KMS-11 (cell line): ENCODE data around the gene CTSD.

Experiments
- H2AFZ ChIP-seq: fragments of 200-600 bp; sonication (generic); 2 replicates; pipeline ENCODE4 v1.6.1; 2016; ENCODE audit warnings: antibody characterized with exemption, mixed run types, low read depth
- H3K27ac ChIP-seq: fragments of 200-600 bp; sonication (generic); 2 replicates; pipeline ENCODE4 v1.6.1; 2016; ENCODE audit warnings: mild to moderate bottlenecking, mixed run types
- H3K27me3 ChIP-seq: fragments of 200-600 bp; sonication (generic); 2 replicates; pipeline ENCODE4 v1.6.1; 2017; ENCODE audit warnings: mild to moderate bottlenecking, low read depth, mixed run types, moderate library complexity; ENCODE audit not compliant: insufficient read depth
- H3K36me3 ChIP-seq: fragments of 200-600 bp; sonication (generic); 2 replicates; pipeline ENCODE4 v1.6.1; 2017; ENCODE audit warnings: mild to moderate bottlenecking, mixed run types; ENCODE audit not compliant: insufficient read depth
- H3K4me1 ChIP-seq: fragments of 200-600 bp; sonication (generic); 2 replicates; pipeline ENCODE4 v1.6.1; 2016; ENCODE audit warnings: mild to moderate bottlenecking, low read depth, mixed run types; ENCODE audit not compliant: poor library complexity, severe bottlenecking
- H3K4me2 ChIP-seq: fragments of 200-600 bp; sonication (generic); 2 replicates; pipeline ENCODE4 v1.7.0; 2016; ENCODE audit warnings: mild to moderate bottlenecking, mixed run types
- H3K4me3 ChIP-seq: fragments of 200-600 bp; sonication (generic); IDR thresholded peaks from 2 replicates; pipeline ENCODE4 v1.6.1; 2017; ENCODE audit warnings: low read depth, low read length, mixed read lengths; ENCODE audit not compliant: insufficient read depth
- H3K79me2 ChIP-seq: fragments of 200-600 bp; sonication (generic); 2 replicates; pipeline ENCODE4 v1.6.1; 2016; ENCODE audit warnings: low read depth, mixed run types; ENCODE audit not compliant: insufficient read depth
- H3K9ac ChIP-seq: fragments of 200-600 bp; sonication (generic); 2 replicates; pipeline ENCODE4 v1.6.1; 2016; ENCODE audit warnings: mild to moderate bottlenecking, mixed run types
- H4K20me1 ChIP-seq: fragments of 200-600 bp; sonication (generic); 2 replicates; pipeline ENCODE4 v1.6.1; 2016; ENCODE audit warnings: mild to moderate bottlenecking, mixed run types; ENCODE audit not compliant: insufficient read depth
- CTCF ChIP-seq: fragments of 200-600 bp; sonication (generic); conservative IDR thresholded peaks from 2 replicates; pipeline ENCODE4 v1.6.1; 2017; ENCODE audit warnings: low read depth, mild to moderate bottlenecking, antibody characterized with exemption, low read length, moderate library complexity, mixed read lengths

The CTSD gene

DNA sequence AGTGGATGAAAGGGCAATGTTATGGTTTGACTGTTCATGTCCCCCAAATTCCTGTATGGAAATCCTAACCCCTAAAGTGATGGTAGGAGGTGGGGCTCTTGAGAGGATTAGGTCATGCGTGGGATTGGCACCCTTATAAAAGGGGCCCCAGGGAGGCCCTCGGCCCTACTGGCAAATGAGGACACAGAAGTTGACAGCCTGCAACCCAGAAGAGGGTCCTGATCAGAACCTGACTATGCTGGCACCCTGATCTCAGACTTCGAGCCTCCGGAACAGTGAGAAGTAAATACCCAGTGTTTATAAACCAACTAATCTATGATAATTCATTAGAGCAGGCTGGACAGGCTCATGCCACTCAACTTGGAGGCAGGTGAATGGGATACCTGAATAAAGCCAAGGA, 22.0 kb downstream of the CTSD start:
- Histone ChIP-seq H3K4me3 (no peak overlapping the region), H4K20me1 (no peaks in the 10 kb centered on the region), H3K79me2 (no peaks in the 10 kb centered on the region), H2AFZ (no peak overlapping the region), H3K27me3 (peaks cover 67% of the 10 kb centered on the region), H3K27ac (no peak overlapping the region), H3K9ac (no peak overlapping the region), H3K4me2 (no peak overlapping the region), H3K4me1 (no peaks in the 10 kb centered on the region), H3K36me3 (no peaks in the 10 kb centered on the region)
- TF ChIP-seq CTCF, result no peak

DNA sequence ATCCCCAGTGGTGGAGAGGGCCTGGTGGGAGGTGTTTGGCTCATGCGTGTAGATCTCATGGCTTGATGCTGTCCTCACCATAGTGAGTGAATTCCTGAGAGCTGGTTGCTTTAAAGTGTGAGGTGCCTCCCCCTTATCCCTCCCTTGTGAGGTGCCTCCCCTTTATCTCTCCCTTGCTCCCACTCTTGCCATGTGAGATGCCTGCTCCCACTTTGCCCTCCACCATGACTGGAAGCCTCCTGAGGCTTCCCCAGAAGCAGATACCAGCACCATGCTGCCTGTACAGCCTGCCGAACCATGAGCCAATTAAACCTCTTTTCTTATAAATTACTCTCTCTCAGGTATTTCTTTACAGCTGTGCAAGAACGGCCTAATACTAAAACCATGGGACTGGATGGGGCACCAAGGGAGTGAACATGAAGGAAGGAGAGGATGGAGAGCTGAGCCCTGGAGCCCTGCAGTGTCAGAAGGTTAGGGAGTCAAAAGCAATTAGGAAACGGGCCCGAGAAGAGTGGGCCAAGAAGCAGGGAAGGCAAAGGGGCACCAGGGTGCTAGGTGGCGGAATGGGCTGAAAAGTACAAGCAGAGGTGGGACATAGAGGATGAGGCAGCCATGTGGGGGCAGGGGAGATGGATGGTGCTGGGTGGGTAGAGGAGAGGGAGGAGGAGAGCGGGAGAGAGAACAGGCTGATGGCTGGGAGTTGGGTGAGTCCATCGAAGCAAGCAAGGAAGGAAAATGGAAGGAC, 22.8 kb downstream of the CTSD start:
- H3K79me2 ChIP-seq, result no peaks in the 10 kb centered on the region
- no peak overlapping the region for H2AFZ ChIP-seq
- H3K27me3 ChIP-seq, result peaks cover 75% of the 10 kb centered on the region
- H3K4me2 ChIP-seq, result no peak overlapping the region
- no peaks in the 10 kb centered on the region for H3K4me1 ChIP-seq
- no peak overlapping the region for H3K27ac ChIP-seq
- H4K20me1 ChIP-seq, result no peaks in the 10 kb centered on the region
- H3K36me3 ChIP-seq, result no peaks in the 10 kb centered on the region
- no peak for TF ChIP-seq CTCF
- H3K4me3 ChIP-seq, result no peak overlapping the region
- no peak overlapping the region for H3K9ac ChIP-seq

GRCh38 chr11:1739576-1739975, 24.2 kb downstream of the CTSD start:
- Histone ChIP-seq H3K4me1 (no peaks in the 10 kb centered on the region), H3K27ac (no peak overlapping the region), H3K4me3 (no peak overlapping the region), H3K4me2 (no peak overlapping the region), H3K79me2 (no peaks in the 10 kb centered on the region), H3K9ac (no peak overlapping the region), H3K36me3 (no peaks in the 10 kb centered on the region), H3K27me3 (peaks cover 85% of the 10 kb centered on the region), H2AFZ (no peak overlapping the region), H4K20me1 (no peaks in the 10 kb centered on the region)
- TF ChIP-seq CTCF, result no peak

- H3K27me3 ChIP-seq, result peaks cover 86% of the 10 kb centered on the region
- H4K20me1 ChIP-seq, result no peaks in the 10 kb centered on the region
- H3K4me2 ChIP-seq, result no peak overlapping the region
- H2AFZ ChIP-seq, result no peak overlapping the region
- H3K9ac ChIP-seq, result no peak overlapping the region
- no peaks in the 10 kb centered on the region for H3K36me3 ChIP-seq
- no peak overlapping the region for H3K27ac ChIP-seq
- H3K4me1 ChIP-seq, result no peaks in the 10 kb centered on the region
- TF ChIP-seq CTCF, result no peak
- H3K4me3 ChIP-seq, result no peak overlapping the region
- no peaks in the 10 kb centered on the region for H3K79me2 ChIP-seq
Observed at GRCh38 chr11:1738380-1738779, 25.3 kb downstream of the CTSD start.
